LNCAP (cell line): ENCODE measurements around the gene LILRB2.
"Not testable (repeated sequence)": the region's sequence is repeated elsewhere in the genome, so short reads cannot be mapped to it uniquely, and the experiment has no call there.

ENCODE experiments used
- TF ChIP-seq, protein P1 (sequence below): fragments of 450-650 bp; IDR thresholded peaks from 2 replicates; pipeline ENCODE4 v1.5.1; 2017; ENCODE audit warnings: mild to moderate bottlenecking

Gene LILRB2

DNA sequence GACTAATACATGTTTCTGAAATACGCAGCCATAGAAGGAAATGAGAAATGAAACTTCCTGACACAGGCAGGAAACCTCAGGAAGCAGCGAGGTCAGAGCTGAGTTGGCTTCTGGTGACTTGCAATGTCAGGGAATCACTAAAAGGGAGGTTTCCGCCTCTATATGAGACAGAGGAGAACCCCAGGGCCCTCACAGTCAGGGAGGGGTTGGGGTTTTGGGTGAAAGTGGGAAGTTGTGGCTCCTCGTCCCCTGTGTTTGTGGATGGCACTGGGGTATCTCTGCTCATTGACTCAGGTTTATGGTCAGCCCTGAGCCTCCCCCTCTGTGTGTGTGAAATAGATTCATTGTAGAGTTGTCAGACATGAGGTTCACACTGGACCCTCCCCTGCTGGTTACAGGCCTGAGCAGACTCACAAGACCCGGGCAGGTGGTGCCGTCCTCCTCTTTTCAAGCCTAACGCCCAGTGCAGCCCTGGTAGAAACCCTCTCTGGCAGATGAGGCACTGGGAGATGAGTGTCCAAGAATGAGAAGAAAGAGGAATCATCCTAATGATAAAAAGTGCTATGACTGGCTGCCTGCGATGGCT lies 32.8 kb downstream of the LILRB2 start:
- TF ChIP-seq, protein P1, sequence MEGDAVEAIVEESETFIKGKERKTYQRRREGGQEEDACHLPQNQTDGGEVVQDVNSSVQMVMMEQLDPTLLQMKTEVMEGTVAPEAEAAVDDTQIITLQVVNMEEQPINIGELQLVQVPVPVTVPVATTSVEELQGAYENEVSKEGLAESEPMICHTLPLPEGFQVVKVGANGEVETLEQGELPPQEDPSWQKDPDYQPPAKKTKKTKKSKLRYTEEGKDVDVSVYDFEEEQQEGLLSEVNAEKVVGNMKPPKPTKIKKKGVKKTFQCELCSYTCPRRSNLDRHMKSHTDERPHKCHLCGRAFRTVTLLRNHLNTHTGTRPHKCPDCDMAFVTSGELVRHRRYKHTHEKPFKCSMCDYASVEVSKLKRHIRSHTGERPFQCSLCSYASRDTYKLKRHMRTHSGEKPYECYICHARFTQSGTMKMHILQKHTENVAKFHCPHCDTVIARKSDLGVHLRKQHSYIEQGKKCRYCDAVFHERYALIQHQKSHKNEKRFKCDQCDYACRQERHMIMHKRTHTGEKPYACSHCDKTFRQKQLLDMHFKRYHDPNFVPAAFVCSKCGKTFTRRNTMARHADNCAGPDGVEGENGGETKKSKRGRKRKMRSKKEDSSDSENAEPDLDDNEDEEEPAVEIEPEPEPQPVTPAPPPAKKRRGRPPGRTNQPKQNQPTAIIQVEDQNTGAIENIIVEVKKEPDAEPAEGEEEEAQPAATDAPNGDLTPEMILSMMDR, result no peak

DNA sequence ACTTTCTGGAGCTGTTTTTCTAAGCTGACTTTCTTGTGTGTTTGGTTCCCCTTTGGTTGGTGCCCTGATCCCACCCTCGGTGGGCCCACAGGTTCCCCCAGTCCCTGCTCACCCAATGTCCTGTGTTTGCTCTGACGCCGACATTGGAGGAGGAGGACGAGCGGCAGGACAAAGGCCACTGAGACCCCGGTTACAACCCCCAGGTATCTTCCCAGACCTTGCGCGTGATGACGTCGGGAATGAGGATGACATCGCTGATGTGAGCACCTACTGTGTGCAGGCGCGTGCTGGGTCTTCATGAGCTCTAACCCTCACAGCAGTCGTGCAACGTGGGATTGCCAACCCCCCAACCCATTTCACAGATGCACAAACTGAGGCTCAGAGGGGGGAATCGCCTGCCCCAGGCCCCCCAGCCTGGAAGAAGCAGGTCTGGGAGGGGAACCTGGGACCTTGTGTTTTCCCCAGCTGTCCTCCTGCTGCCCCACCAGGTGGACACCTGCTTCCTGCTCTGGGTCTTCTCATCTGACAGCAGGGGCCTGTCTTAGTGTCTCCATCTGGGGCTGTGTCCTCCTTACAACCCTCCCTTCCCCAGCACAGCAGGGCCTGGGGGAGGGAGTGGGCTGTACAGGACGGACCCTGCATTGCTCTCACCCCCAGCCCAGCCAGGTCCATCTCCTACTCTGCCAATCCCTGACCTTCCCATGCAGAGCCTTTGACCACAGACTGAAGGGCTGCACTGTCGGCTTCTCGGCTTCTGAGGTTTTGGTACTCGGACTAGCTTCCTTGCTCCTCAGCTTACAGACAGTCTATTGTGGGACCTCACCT lies 33.6 kb downstream of the LILRB2 start:
- TF ChIP-seq, protein P1, result no peak

- TF ChIP-seq, protein P1, result no peak
Measured at GRCh38 chr19:54245936-54246335, 35.0 kb downstream of the LILRB2 start.

GRCh38 chr19:54242646-54243045 lies 38.3 kb downstream of the LILRB2 start, which contains the start of gene LILRA6:
Gene LILRA6, minus strand, starts transcription at chr19:54242790.
- TF ChIP-seq, protein P1, result not testable (repeated sequence)

DNA sequence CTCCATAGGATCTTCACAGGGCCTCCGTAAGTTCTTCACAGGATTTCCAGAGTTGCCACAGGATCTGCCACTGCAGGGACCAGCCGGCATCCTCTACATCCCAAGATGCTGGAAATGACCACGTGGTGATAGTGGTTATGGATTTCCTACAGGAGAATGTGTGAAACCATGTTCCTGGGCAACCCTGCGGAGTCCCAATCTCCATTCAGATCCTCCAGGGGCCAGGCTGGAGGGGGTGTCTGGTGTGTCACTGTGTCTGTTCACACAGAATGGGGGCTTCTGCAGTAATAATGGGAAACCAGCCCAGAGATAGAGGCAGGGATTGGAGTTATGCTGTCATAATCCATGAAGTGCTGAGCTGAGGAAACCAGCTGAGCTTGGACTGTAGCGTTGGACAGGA lies 47.0 kb downstream of the LILRB2 start:
- TF ChIP-seq, protein P1, result no peak

DNA sequence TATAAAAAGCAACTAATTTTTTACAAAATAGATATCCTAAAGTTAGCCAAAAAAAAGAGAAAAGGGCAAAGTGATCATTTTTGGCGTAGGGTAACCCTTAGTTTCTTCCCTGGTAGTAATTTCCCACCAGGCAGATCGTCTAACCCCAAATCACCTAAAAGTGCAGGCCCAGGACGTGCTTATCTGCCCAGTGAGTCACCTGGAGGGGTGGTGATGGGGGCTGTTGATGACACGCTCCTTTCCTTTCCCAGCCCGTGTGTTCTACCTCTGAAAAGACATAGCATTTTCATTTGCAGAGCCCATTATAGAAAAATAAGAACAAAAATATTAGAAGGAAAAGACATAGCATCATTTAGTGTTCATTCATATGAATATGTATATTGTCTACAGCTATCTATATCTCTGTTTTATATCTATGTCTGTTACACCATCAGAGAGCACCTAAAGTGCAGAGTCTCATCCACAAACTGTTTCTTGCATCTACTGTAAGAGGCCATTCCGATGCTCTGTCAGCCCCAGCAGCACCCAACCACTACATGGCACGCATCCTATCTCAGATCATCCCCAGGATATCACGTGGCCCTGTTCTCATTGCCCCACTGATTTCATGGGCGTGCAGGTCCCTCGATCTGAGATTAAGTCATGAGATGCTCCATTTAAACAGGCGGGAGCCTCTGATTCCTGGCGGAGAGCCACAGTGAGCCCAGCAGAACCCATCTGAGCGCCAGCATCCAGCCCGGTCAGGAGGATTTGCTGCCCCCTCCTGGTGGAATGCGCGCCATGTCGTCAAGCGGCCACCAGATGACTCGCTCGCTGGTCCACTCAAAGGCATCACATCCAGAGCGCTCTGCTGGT lies 49.6 kb downstream of the LILRB2 start:
- TF ChIP-seq, protein P1, result peak; percentile 99

DNA sequence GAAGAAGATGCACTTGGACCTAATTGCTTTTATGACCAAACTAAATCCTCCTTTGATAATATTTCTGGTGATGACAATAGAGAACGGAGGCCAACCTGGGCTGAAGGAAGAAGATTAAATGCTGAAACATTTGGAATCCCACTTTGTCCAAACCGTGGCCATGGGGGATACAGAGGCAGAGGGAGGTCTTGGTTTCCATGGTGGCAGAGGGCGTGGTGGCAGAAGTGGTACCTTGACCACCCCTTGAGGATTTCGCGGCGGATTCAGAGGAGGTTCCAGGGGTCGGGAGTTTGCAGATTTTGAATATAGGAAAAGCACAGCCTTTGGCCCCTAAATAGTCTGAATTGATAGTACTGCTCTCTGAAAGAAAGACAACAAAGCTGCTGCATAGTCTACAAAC lies 50.9 kb downstream of the LILRB2 start:
- TF ChIP-seq, protein P1, result no peak
